GM19372 (cell line): ENCODE measurements around the gene CAPN10.

Experiments used
- ATAC-seq: cut with Tn5 transposase; IDR thresholded peaks from one replicate; pipeline ENCODE4 v1.9.1; 2021; ENCODE audit warnings: mild to moderate bottlenecking, low read depth, moderate library complexity; ENCODE audit not compliant: unreplicated experiment

CAPN10 gene

GRCh38 chr2:240635998-240636547 lies 49.5 kb downstream of the CAPN10 start:
- ATAC-seq, result no peak

GRCh38 chr2:240636563-240637115 lies 50.1 kb downstream of the CAPN10 start:
- ATAC-seq, result no peak

- no peak for ATAC-seq
These were observed 50.8 kb downstream of the CAPN10 start for GRCh38 chr2:240637116-240637900.

- no peak for ATAC-seq
These were observed 51.4 kb downstream of the CAPN10 start for GRCh38 chr2:240637901-240638345.

- ATAC-seq, result no peak
These were observed 52.1 kb downstream of the CAPN10 start for GRCh38 chr2:240638512-240639160.

- no peak for ATAC-seq
These were observed 53.0 kb downstream of the CAPN10 start for GRCh38 chr2:240639566-240639965.

GRCh38 chr2:240640939-240641338 lies 54.4 kb downstream of the CAPN10 start:
- ATAC-seq, result no peak

- ATAC-seq, result no peak
These were observed 55.7 kb downstream of the CAPN10 start for GRCh38 chr2:240642061-240642805.

GRCh38 chr2:240642806-240643092 lies 56.2 kb downstream of the CAPN10 start:
- ATAC-seq, result no peak

- ATAC-seq, result no peak
These were observed 56.7 kb downstream of the CAPN10 start for GRCh38 chr2:240643093-240643810.

GRCh38 chr2:240643811-240644150 lies 57.2 kb downstream of the CAPN10 start:
- no peak for ATAC-seq

GRCh38 chr2:240644171-240644651 lies 57.7 kb downstream of the CAPN10 start:
- ATAC-seq, result no peak

- no peak for ATAC-seq
These were observed 58.3 kb downstream of the CAPN10 start for GRCh38 chr2:240644859-240645301.

- no peak for ATAC-seq
These were observed 58.8 kb downstream of the CAPN10 start for GRCh38 chr2:240645346-240645745.

GRCh38 chr2:240645801-240646175 lies 59.3 kb downstream of the CAPN10 start:
- no peak for ATAC-seq

- no peak for ATAC-seq
These were observed 59.8 kb downstream of the CAPN10 start for GRCh38 chr2:240646176-240646899.

GRCh38 chr2:240646900-240647502 lies 60.5 kb downstream of the CAPN10 start:
- no peak for ATAC-seq

- no peak for ATAC-seq
These were observed 61.1 kb downstream of the CAPN10 start for GRCh38 chr2:240647503-240648154.
